Measurements from ENCODE around the gene SLC4A8. TPM values are rescaled to one million over a fixed set of nuclear protein-coding genes. Genes with fewer than 3 reads are reported as not detected.
A peak's percentile ranks its signal among the peaks of the same experiment; 100 is the strongest.

The SLC4A8 gene
- total RNA-seq, 2 experiments from 2014 or later: 1.3 to 2.1 TPM

DNA sequence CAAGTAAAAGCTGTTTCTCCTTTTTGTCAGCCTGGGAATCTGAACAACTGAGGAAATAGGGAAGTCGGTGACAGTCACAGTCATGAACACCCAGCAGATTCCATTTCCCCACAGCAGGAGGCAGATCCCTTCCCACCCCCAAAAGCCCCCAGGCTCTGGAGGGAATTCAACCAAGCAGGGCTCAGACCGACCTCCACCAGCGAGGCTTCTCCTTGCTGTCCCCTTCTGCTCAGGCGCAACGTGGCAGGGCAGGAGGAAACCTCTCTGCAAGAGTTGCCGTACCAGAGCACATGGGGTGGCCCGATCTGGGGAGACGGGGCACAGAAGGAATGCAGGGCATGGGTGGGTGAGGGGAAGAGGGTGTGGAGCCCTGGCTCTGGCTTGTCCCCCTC is 33.7 kb upstream of the SLC4A8 start:
- Mint-ChIP-seq H3K36me3 (peaks cover 11% of the 10 kb centered on the region), H3K27ac (peak overlapping the region; percentile 84), H3K27me3 (no peaks in the 10 kb centered on the region), H3K4me1 (peaks cover 76% of the 10 kb centered on the region), H3K4me3 (peak overlapping the region; percentile 89), H3K9me3 (no peaks in the 10 kb centered on the region)
- DNase-seq: peak; percentile 41

DNA sequence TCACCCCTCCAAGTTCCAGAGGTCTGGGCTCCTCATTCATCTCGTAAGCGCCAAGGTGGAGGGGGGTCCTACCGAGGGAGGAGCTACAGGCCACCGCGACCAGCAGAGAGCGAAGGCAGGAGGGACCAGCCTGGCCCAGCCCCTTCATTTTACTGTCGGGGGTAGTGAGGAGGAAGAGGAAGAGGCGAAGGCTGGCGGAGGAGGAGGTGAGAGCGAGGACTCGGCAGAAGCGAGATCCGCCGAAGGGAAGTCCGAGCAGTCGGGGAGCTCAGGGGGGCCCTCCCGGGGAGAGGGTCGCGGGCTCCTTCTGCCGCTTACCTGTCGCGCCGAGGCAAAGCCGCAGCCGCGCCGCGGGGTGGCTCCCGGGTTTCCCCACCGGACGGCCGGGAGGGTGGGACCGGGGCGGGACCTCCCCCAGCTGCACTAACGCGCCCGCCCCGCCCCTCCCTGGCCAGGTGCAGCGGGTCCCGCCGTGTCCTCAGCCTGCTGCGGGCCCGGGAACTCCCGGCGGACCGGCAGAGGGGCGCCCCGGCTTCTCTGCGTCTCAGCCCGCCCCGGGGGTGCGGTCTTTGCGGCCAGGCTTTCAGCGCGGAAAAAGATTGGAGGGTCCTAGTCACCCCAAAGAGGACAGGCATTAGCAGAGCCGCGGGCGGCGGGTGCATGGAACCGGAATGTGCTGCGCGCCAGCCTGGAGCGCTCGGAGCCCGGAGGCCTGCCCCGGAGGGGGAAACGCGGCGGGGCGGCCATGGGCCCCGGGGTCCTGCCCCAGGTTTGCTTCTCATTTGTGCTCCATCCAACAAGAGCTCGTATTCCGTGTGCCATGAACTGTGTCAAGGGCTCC is 33.1 kb upstream of the SLC4A8 start, which contains the start of gene GALNT6:
GALNT6 (minus strand) TSS at position 124 of the 841 bp plus-strand sequence. CDS start 11,625 bp downstream, outside the sequence.
- H3K9me3 Mint-ChIP-seq: no peaks in the 10 kb centered on the region
- peaks cover 77% of the 10 kb centered on the region for H3K4me1 Mint-ChIP-seq
- peak within 1 kb of the TSS; percentile 84 for H3K27ac Mint-ChIP-seq
- H3K27me3 Mint-ChIP-seq: no peaks in the 10 kb centered on the region
- peak; percentile 78 for DNase-seq
- peaks cover 11% of the 10 kb centered on the region for H3K36me3 Mint-ChIP-seq
- peak within 1 kb of the TSS; percentile 89 for H3K4me3 Mint-ChIP-seq

DNA sequence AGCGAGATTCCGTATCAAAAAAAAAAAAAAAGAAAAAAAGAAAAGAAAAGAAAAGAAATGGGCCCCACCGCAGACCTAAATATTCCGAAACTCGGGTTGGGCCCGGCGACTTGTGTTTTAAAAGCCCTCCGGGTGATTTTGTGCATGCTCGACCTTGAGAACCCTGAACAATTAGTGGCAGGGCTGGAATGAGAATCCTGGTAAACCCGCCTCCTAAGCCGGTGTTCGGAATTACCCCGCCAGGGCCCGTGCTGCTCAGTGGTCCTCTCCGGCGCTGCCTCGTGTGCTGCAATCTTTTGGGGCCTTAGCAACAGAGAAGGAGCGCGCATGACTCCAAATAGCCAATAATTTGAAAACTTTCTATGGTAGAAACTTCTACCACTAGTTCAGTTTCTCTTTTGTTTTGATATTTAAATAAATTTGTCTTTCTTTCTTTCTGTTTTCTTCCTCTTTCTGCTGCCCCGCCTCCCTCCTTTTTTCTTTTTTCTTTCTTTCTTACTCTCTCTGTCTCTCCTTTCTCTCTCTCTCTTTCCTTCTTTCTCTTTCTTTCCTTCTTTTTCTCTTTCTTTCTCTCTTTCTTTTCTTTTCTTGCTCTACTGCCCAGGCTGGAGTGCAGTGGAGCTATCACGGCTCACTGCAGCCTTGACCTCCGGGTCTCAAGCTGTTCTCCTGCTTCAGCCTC is 31.9 kb upstream of the SLC4A8 start:
- no peaks in the 10 kb centered on the region for H3K27me3 Mint-ChIP-seq
- H3K27ac Mint-ChIP-seq: peak overlapping the region; percentile 76
- H3K4me1 Mint-ChIP-seq: peaks cover 71% of the 10 kb centered on the region
- DNase-seq: peak; percentile 59
- peaks cover 9% of the 10 kb centered on the region for H3K36me3 Mint-ChIP-seq
- H3K9me3 Mint-ChIP-seq: no peaks in the 10 kb centered on the region
- peak overlapping the region; percentile 82 for H3K4me3 Mint-ChIP-seq

DNA sequence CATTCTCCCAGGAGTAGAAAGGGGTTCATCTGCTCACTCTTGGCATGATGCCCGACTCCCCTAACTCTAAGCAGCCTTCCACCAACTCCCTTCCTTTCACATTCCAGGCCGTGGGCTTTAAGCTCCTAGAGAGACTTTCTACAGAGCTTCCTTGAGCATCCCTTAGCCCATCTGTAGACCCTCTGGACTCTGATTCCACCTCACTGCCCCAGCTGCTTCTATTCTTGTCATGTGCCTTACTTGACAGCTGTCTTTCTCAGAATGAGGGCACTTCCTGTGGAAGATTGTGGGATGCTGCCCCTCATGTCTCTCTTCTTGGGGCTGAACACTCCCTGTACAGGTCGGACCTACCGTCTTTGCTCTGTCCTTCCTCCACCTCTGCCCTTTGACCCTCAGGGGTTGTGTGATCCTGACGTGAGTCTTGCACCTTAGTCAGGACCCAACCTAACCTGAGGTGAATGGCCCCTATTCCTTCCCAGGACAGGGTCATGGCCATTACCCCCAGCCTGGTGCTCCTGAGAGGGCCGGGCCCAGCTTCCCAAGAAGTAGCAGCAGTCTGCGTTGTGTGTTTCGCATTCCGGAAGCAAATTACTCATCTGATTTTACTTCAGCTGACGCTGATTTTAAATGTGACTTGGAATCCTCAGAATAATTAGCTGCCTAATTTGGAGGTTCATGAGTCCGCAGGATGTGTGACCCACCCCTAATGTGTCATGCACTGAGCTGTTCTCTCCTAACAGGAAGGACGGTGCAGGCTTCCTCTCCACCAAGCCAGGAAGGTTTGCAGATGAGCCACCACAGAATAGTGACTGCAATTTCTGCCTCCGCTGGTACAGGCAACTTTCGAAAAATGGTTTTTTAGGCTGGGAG is 30.7 kb upstream of the SLC4A8 start:
- peak; percentile 57 for DNase-seq
- Mint-ChIP-seq H3K36me3 (peaks cover 5% of the 10 kb centered on the region), H3K9me3 (no peaks in the 10 kb centered on the region), H3K4me3 (peak overlapping the region; percentile 69), H3K4me1 (peaks cover 60% of the 10 kb centered on the region), H3K27me3 (no peaks in the 10 kb centered on the region), H3K27ac (peak overlapping the region; percentile 85)

DNA sequence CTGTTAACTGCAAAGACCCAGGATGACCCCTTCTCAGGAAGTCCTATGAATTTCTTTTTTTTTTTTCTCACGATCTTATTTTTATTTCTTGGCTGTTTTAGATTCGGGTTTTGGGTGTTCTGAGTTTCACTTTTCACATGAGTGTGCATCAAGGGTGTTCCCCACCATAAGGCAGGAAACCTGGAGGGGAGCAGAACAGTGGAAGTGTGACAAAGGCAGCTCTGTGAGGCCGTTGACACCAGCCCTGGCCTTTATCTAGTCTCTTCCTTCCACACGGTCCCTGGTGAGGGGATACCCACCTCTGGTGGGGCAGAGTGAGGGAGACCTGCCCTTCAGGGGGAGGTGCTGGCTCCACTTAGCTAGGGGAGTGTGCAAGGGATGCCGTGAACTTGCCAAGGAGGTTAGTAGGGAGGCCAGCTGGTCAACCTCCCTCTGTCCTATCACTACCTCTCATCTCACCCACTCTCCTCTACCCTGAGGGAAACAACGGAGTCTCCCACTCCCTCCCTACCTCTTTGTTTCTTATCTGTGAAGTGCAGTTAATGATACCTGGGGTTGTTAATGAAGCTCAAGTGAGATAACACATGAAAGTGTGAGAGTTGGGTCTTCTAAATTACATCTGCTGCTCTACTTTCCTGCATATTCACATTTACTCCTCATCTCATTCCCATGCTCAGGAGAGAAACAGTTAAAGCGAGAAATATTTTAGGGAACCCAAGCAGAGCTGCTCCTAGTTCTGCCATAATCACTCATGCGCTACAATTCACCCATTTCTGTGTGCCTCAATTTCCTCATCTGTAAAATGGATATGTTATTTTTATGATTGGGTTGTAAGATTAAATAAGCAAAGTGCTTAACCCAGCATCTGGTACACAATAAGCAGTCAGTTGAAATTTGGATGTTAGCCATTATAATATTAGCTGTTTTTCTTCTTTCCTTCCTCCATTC is 29.1 kb upstream of the SLC4A8 start:
- Mint-ChIP-seq H3K9me3 (no peaks in the 10 kb centered on the region), H3K4me1 (peaks cover 46% of the 10 kb centered on the region), H3K27ac (peak overlapping the region; percentile 82), H3K4me3 (peak overlapping the region; percentile 70), H3K27me3 (no peaks in the 10 kb centered on the region), H3K36me3 (peaks cover 2% of the 10 kb centered on the region)
- DNase-seq: peak; percentile 54

DNA sequence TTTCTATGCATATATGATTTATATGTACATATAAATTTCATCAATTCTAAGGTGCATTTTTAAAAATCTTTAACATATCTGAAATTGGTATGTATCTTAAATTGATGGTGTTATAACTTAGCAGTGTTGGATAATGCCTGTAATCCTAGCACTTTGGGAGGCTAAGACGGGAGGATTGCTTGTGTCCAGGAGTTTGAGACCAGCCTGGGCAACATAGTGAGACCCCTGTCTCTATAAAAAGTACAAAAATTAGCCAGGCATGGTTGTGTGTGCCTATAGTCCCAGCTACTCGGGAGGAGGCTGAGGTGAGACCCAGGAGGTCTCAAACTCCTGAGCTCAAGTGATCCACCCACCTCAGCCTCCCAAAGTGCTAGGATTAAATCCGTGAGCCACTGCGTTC is 27.0 kb upstream of the SLC4A8 start:
- Mint-ChIP-seq H3K4me1 (peaks cover 36% of the 10 kb centered on the region), H3K27ac (no peak overlapping the region), H3K9me3 (no peaks in the 10 kb centered on the region), H3K27me3 (no peaks in the 10 kb centered on the region), H3K36me3 (peaks cover 2% of the 10 kb centered on the region), H3K4me3 (no peak overlapping the region)
- DNase-seq: no peak

DNA sequence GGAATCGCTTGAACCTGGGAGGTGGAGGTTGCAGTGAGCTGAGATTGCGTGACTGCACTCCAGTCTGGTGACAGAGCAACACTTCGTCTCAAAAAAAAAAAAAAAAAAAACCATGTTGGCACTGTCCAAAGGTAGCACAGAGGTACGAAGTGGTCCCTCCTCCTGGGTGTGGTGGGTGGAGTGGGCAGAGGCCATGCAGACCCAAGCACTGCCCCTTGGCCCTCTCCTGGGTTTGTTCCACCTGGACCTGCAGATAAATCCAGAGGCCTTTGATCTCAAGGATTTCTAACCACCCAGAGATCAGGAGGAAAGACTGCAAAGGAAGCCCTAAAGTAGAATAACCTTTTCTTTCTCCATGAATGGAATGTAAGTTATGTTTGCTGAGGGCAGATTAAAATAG is 24.7 kb upstream of the SLC4A8 start:
- no peak for DNase-seq
- Mint-ChIP-seq H3K27ac (no peak overlapping the region), H3K4me1 (peaks cover 14% of the 10 kb centered on the region), H3K4me3 (no peak overlapping the region), H3K36me3 (no peaks in the 10 kb centered on the region), H3K27me3 (no peaks in the 10 kb centered on the region), H3K9me3 (no peaks in the 10 kb centered on the region)

DNA sequence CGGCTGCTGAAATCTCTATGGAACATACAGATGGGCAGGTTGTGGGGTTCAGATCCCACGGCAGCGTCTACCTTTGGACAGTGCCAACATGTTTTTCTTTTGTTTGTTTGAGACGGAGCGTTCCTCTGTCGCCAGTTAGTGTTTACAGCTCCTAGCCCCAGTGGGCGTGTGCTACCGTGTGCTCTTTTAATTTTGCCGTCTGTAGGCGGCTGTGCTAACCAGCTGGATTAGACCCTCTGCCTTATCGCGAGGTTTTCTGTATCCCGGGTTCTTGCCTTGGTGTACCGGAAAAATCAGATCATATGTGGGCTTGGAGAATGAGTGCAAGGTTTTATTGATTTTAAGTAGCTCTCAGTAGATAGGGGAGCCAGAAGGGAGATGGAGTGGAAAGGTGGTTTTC is 23.6 kb upstream of the SLC4A8 start:
- no peaks in the 10 kb centered on the region for H3K36me3 Mint-ChIP-seq
- DNase-seq: no peak
- H3K27me3 Mint-ChIP-seq: no peaks in the 10 kb centered on the region
- no peaks in the 10 kb centered on the region for H3K9me3 Mint-ChIP-seq
- no peak overlapping the region for H3K4me3 Mint-ChIP-seq
- H3K4me1 Mint-ChIP-seq: peaks cover 2% of the 10 kb centered on the region
- no peak overlapping the region for H3K27ac Mint-ChIP-seq

- no peaks in the 10 kb centered on the region for H3K36me3 Mint-ChIP-seq
- H3K4me1 Mint-ChIP-seq: no peaks in the 10 kb centered on the region
- no peak for DNase-seq
- no peak overlapping the region for H3K4me3 Mint-ChIP-seq
- no peak overlapping the region for H3K27ac Mint-ChIP-seq
- no peaks in the 10 kb centered on the region for H3K9me3 Mint-ChIP-seq
- H3K27me3 Mint-ChIP-seq: no peaks in the 10 kb centered on the region
These were observed 23.1 kb upstream of the SLC4A8 start for GRCh38 chr12:51401486-51401885.

- DNase-seq: no peak
- H3K9me3 Mint-ChIP-seq: no peaks in the 10 kb centered on the region
- no peaks in the 10 kb centered on the region for H3K36me3 Mint-ChIP-seq
- no peak overlapping the region for H3K27ac Mint-ChIP-seq
- H3K27me3 Mint-ChIP-seq: no peaks in the 10 kb centered on the region
- no peaks in the 10 kb centered on the region for H3K4me1 Mint-ChIP-seq
- H3K4me3 Mint-ChIP-seq: no peak overlapping the region
These were observed 22.7 kb upstream of the SLC4A8 start for GRCh38 chr12:51401900-51402299.

- no peaks in the 10 kb centered on the region for H3K27me3 Mint-ChIP-seq
- H3K4me1 Mint-ChIP-seq: peaks cover 4% of the 10 kb centered on the region
- no peak overlapping the region for H3K27ac Mint-ChIP-seq
- DNase-seq: no peak
- H3K4me3 Mint-ChIP-seq: no peak overlapping the region
- H3K36me3 Mint-ChIP-seq: no peaks in the 10 kb centered on the region
- H3K9me3 Mint-ChIP-seq: no peaks in the 10 kb centered on the region
These were observed 21.5 kb upstream of the SLC4A8 start for GRCh38 chr12:51403159-51403558.

DNA sequence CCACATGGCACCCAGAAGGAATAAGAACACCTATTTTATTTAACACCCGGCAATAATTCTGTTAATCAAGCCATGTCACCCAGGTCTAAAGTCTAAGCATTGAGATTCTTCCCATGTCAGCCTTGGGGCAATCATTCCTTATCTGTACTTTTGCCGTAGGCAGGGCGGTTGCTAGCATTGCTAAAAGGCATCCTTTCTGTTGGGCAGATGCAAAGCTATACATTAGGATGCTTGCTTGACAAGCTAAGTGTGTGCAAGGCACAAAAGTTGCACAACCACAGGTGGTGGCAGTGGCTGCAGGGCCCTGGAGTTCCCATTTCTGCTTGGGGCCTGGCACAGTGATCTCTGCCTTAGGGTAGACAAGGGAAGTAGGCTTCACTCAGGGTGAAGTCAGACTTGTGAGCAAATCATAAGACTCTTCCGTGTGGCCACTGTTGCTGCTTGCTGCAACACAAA is 20.9 kb upstream of the SLC4A8 start:
- Mint-ChIP-seq H3K9me3 (no peaks in the 10 kb centered on the region), H3K27me3 (no peaks in the 10 kb centered on the region), H3K4me3 (no peak overlapping the region), H3K36me3 (no peaks in the 10 kb centered on the region), H3K27ac (no peak overlapping the region), H3K4me1 (peaks cover 4% of the 10 kb centered on the region)
- DNase-seq: no peak

- no peak overlapping the region for H3K4me3 Mint-ChIP-seq
- H3K27me3 Mint-ChIP-seq: no peaks in the 10 kb centered on the region
These were observed 20.0 kb upstream of the SLC4A8 start for GRCh38 chr12:51404627-51405026.

DNA sequence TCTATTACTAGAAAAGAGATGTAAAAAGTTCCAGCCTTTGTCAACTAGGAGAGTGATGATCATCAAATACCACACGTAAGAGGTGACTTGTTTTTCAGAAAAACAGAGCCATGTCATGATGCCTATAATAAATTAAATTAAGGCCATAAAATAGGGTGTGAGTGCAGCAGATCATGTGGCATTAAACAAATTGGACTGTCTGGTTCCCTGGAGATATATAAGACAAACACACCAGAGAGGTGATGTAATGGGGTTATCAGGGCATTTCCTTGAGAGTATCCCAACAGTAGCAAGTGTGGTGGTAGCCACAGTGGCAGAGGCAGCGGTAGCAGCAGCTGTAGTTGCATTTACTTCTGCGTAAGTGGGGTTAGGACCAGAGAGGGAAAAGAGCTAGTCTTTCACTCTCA is 18.8 kb upstream of the SLC4A8 start:
- H3K27me3 Mint-ChIP-seq: no peaks in the 10 kb centered on the region
- peaks cover 4% of the 10 kb centered on the region for H3K4me1 Mint-ChIP-seq
- no peak overlapping the region for H3K4me3 Mint-ChIP-seq
- no peak overlapping the region for H3K27ac Mint-ChIP-seq
- DNase-seq: no peak
- H3K9me3 Mint-ChIP-seq: no peaks in the 10 kb centered on the region
- H3K36me3 Mint-ChIP-seq: no peaks in the 10 kb centered on the region

More at GRCh38 chr12:51404627-51405026, 20.0 kb upstream of the SLC4A8 start:
- no peak overlapping the region for H3K27ac Mint-ChIP-seq
- no peaks in the 10 kb centered on the region for H3K36me3 Mint-ChIP-seq
- H3K9me3 Mint-ChIP-seq: no peaks in the 10 kb centered on the region
- no peak for DNase-seq
- peaks cover 4% of the 10 kb centered on the region for H3K4me1 Mint-ChIP-seq
